ENCODE measurements around the gene FAM151A.

DNA sequence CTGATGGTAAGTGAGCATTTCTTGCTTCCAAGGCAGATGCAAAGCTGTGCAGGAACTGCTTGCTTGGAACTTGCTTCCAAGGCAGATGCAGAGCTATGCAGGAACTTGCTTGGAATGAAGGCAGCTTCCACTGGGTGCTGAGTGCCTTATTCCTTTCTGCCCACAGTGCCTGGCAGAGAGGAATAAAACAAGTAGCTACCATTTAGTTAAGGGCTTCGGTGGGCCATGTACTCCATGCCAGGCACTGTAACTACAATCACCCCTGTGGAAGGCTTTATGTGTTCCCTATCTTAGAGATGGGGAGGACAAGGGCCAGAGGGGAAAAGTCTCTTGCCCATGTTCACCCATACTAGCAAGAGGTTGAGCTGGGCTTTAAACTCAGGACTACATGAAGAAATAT lies 26.6 kb upstream of the FAM151A start:
- TF ChIP-seq, protein P1, sequence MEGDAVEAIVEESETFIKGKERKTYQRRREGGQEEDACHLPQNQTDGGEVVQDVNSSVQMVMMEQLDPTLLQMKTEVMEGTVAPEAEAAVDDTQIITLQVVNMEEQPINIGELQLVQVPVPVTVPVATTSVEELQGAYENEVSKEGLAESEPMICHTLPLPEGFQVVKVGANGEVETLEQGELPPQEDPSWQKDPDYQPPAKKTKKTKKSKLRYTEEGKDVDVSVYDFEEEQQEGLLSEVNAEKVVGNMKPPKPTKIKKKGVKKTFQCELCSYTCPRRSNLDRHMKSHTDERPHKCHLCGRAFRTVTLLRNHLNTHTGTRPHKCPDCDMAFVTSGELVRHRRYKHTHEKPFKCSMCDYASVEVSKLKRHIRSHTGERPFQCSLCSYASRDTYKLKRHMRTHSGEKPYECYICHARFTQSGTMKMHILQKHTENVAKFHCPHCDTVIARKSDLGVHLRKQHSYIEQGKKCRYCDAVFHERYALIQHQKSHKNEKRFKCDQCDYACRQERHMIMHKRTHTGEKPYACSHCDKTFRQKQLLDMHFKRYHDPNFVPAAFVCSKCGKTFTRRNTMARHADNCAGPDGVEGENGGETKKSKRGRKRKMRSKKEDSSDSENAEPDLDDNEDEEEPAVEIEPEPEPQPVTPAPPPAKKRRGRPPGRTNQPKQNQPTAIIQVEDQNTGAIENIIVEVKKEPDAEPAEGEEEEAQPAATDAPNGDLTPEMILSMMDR (IDR thresholded peaks at IDR 0.05) = no peak
- no peak for TF ChIP-seq POLR2A (IDR thresholded peaks at IDR 0.05)

Data from adrenal gland (tissue), 5 donors.